Trophoblast cell (in vitro differentiated cells and primary cell): ENCODE data around the gene BATF.

ENCODE experiments used
- DNase-seq, 2 donors: peaks; one replicate each; pipeline ENCODE4 v3.0.0-alpha.2; 2016
- H2AFZ ChIP-seq: 2 replicates; pipeline ENCODE4 v1.6.1; 2013; ENCODE audit warnings: low read length, moderate library complexity, mild to moderate bottlenecking; ENCODE audit not compliant: insufficient read depth, poor library complexity
- H2AK5ac ChIP-seq: 2 replicates; pipeline ENCODE4 v1.6.1; 2013; ENCODE audit warnings: mild to moderate bottlenecking, low read length
- H2BK120ac ChIP-seq: 2 replicates; pipeline ENCODE4 v1.6.1; 2013; ENCODE audit warnings: low read length, mild to moderate bottlenecking, moderate library complexity; ENCODE audit not compliant: insufficient read depth, poor library complexity
- H2BK12ac ChIP-seq: 2 replicates; pipeline ENCODE4 v1.6.1; 2013; ENCODE audit warnings: mild to moderate bottlenecking, low read length, moderate library complexity
- H2BK5ac ChIP-seq: 2 replicates; pipeline ENCODE4 v1.6.1; 2013; ENCODE audit warnings: low read length, low read depth, moderate library complexity, mild to moderate bottlenecking; ENCODE audit not compliant: poor library complexity
- H3K14ac ChIP-seq: 2 replicates; pipeline ENCODE4 v1.6.1; 2013; ENCODE audit warnings: mild to moderate bottlenecking, low read length
- H3K18ac ChIP-seq: 2 replicates; pipeline ENCODE4 v1.6.1; 2013; ENCODE audit warnings: mild to moderate bottlenecking, low read length
- H3K23ac ChIP-seq: 2 replicates; pipeline ENCODE4 v1.6.1; 2013; ENCODE audit warnings: low read length
- H3K27ac ChIP-seq: 2 replicates; pipeline ENCODE4 v1.5.1; 2013; ENCODE audit warnings: low read depth, mild to moderate bottlenecking, inconsistent platforms, low read length, moderate library complexity
- H3K27me3 ChIP-seq: 2 replicates; pipeline ENCODE4 v1.6.1; 2013; ENCODE audit warnings: inconsistent platforms, mild to moderate bottlenecking, low read length, moderate library complexity; ENCODE audit not compliant: insufficient read depth
- H3K36me3 ChIP-seq, 2 experiments: 1 replicate in 1 of 2; 2 replicates in 1 of 2; pipeline ENCODE4 v1.6.1; 2013; ENCODE audit warnings: low read length in 2 of 2, mild to moderate bottlenecking in 2 of 2, moderate library complexity in 1 of 2; ENCODE audit not compliant: insufficient read depth in 2 of 2, control insufficient read depth in 1 of 2
- H3K4ac ChIP-seq: 2 replicates; pipeline ENCODE4 v1.6.1; 2013; ENCODE audit warnings: low read depth, mild to moderate bottlenecking, low read length, moderate library complexity
- H3K4me1 ChIP-seq, 2 experiments: 1 replicate in 1 of 2; 2 replicates in 1 of 2; pipeline ENCODE4 v1.6.1; 2013; ENCODE audit warnings: low read length in 2 of 2, mild to moderate bottlenecking in 2 of 2, moderate library complexity in 1 of 2; ENCODE audit not compliant: insufficient read depth in 2 of 2, control insufficient read depth in 1 of 2
- H3K4me2 ChIP-seq: 2 replicates; pipeline ENCODE4 v1.6.1; 2013; ENCODE audit warnings: inconsistent platforms, mild to moderate bottlenecking, low read length, moderate library complexity
- H3K4me3 ChIP-seq: 2 replicates; pipeline ENCODE4 v1.5.1; 2013; ENCODE audit warnings: mild to moderate bottlenecking, low read depth, low read length, inconsistent platforms
- H3K79me1 ChIP-seq: one replicate; pipeline ENCODE4 v1.6.1; 2013; ENCODE audit warnings: low read length
- H3K79me2 ChIP-seq: 2 replicates; pipeline ENCODE4 v1.6.1; 2013; ENCODE audit warnings: low read length, mild to moderate bottlenecking; ENCODE audit not compliant: control insufficient read depth, insufficient read depth, poor library complexity
- H3K9ac ChIP-seq: 2 replicates; pipeline ENCODE4 v1.6.1; 2013; ENCODE audit warnings: mild to moderate bottlenecking, low read length
- H3K9me3 ChIP-seq: 2 replicates; pipeline ENCODE4 v1.6.1; 2013; ENCODE audit warnings: low read depth, mild to moderate bottlenecking, control low read depth, inconsistent platforms, low read length; ENCODE audit not compliant: insufficient read depth
- H4K12ac ChIP-seq: 2 replicates; pipeline ENCODE4 v1.6.1; 2013; ENCODE audit warnings: low read depth, mild to moderate bottlenecking, low read length, moderate library complexity
- H4K8ac ChIP-seq: 2 replicates; pipeline ENCODE4 v1.6.1; 2013; ENCODE audit warnings: low read depth, mild to moderate bottlenecking, low read length, moderate library complexity
- H4K91ac ChIP-seq: one replicate; pipeline ENCODE4 v1.6.1; 2013; ENCODE audit warnings: low read depth, mild to moderate bottlenecking, low read length, moderate library complexity
- WGBS: extraction: QIAGEN DNeasy Blood & Tissue Kit; methylation state at CpG from one replicate; pipeline ENCODE4 v1.1.7; 2013; ENCODE audit warnings: missing lambda C conversion rate; ENCODE audit not compliant: insufficient read length, insufficient coverage; ENCODE audit errors: extremely low coverage; 5-methylcytosine and 5-hydroxymethylcytosine counted together

The BATF gene

DNA sequence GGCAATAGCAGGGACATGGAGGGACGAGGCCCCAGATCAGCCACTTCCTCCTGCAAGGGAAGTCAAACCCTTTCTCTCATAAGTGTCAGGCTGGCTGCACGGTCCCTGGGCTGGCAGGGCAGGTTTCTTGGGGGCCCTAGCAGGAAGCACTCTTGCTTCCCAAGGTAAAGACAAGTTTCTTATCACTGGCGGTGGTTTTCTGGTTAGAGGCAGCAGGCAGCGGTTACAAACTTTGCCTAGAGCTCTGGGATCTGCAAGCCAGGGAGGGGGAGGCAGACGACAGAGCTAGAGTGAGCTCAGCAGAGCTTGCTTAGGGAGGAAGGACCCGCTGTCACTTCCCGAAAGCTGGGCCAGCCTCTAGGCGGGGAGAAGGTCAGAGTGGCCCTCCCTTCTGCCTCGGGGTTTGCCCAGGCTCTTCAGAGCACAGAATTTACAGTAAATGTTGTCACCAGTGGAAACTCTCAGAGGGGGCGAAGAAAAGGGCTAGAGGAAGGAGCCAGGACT, 20.4 kb downstream of the BATF start:
- H3K4me2 ChIP-seq = no peak overlapping the region
- no peak overlapping the region for H3K4me3 ChIP-seq
- peak overlapping the region; percentile 61 for H3K14ac ChIP-seq
- H3K36me3 ChIP-seq = no peaks in the 10 kb centered on the region
- H2BK5ac ChIP-seq = no peak overlapping the region
- DNase-seq = peak; percentile 77 to 78
- H3K4me1 ChIP-seq = peaks cover 10 to 15% of the 10 kb centered on the region in 2 experiments
- H3K23ac ChIP-seq = no peak overlapping the region
- no peak overlapping the region for H3K4ac ChIP-seq
- H3K9ac ChIP-seq = no peak overlapping the region
- peak overlapping the region; percentile 52 for H4K8ac ChIP-seq
- peak overlapping the region; percentile 30 for H4K91ac ChIP-seq
- H2AK5ac ChIP-seq = no peak overlapping the region
- H3K27ac ChIP-seq = peak overlapping the region; percentile 46
- peaks cover 2% of the 10 kb centered on the region for H3K9me3 ChIP-seq
- peaks cover 5% of the 10 kb centered on the region for H3K79me1 ChIP-seq
- peak overlapping the region; percentile 59 for H2BK12ac ChIP-seq
- H2BK120ac ChIP-seq = peak overlapping the region; percentile 2
- peak overlapping the region; percentile 23 for H2AFZ ChIP-seq
- no peaks in the 10 kb centered on the region for H3K79me2 ChIP-seq
- WGBS = no CpG with 5 or more reads among the region's 10 CpGs
- H4K12ac ChIP-seq = no peak overlapping the region
- H3K18ac ChIP-seq = peak overlapping the region; percentile 44
- H3K27me3 ChIP-seq = no peaks in the 10 kb centered on the region

DNA sequence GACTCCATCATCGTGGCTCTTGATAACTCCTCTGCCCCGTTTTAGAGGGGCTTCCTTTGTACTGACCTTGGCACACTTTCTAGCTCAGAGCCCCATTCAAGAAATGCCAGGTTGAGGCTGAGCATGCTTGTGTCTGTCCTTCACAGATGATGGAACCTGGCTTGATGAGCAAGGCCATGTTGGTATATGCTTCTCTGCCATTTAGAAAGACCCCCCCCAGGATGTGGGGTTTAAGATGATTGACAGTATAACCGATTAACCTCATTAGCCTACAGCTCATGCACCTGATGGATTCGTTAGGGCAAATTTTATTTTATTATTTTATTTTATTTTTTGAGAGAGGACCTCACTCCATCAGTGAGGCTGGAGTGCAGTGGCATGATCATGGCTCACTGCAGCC, 21.0 kb downstream of the BATF start:
- H3K23ac ChIP-seq = no peak overlapping the region
- H3K4me1 ChIP-seq = peaks cover 10 to 15% of the 10 kb centered on the region in 2 experiments
- no peak overlapping the region for H3K4me2 ChIP-seq
- H3K9me3 ChIP-seq = peaks cover 5% of the 10 kb centered on the region
- H4K8ac ChIP-seq = peak overlapping the region; percentile 26
- H3K18ac ChIP-seq = no peak overlapping the region
- no peak overlapping the region for H2AFZ ChIP-seq
- no peak overlapping the region for H3K9ac ChIP-seq
- no peak overlapping the region for H3K4ac ChIP-seq
- H3K14ac ChIP-seq = peak overlapping the region; percentile 61
- no peaks in the 10 kb centered on the region for H3K79me2 ChIP-seq
- H3K36me3 ChIP-seq = no peaks in the 10 kb centered on the region
- H3K4me3 ChIP-seq = no peak overlapping the region
- H2BK120ac ChIP-seq = peak overlapping the region; percentile 7
- H3K27me3 ChIP-seq = no peaks in the 10 kb centered on the region
- H2AK5ac ChIP-seq = no peak overlapping the region
- no peak for DNase-seq
- peaks cover 5% of the 10 kb centered on the region for H3K79me1 ChIP-seq
- peak overlapping the region; percentile 59 for H2BK12ac ChIP-seq
- no peak overlapping the region for H4K12ac ChIP-seq
- H4K91ac ChIP-seq = peak overlapping the region; percentile 30
- peak overlapping the region; percentile 46 for H3K27ac ChIP-seq
- H2BK5ac ChIP-seq = no peak overlapping the region
- no CpG with 5 or more reads among the region's 4 CpGs for WGBS

DNA sequence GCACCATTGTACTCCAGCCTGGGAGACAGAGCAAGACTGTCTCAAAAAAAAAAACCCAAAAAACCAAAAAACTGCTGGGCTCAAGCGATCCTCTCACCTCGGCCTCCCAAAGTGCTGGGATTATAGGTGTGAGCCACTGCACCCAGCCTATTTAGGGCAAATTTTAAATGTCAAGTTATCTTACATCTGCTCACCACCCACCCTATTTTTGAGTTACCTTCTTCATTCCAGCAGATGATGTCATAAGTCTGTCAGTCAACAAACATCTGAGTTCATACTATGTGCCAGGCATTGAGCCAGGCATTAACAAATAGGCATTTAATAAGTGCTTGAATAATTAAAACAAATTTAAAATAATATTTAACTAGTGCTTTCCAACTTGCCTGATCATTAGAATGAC, 21.5 kb downstream of the BATF start:
- no peak overlapping the region for H3K14ac ChIP-seq
- no peaks in the 10 kb centered on the region for H3K36me3 ChIP-seq
- H3K23ac ChIP-seq = no peak overlapping the region
- no peak overlapping the region for H4K8ac ChIP-seq
- H3K4me3 ChIP-seq = no peak overlapping the region
- H3K9ac ChIP-seq = no peak overlapping the region
- H2AK5ac ChIP-seq = no peak overlapping the region
- peaks cover 10 to 15% of the 10 kb centered on the region in 2 experiments for H3K4me1 ChIP-seq
- no peaks in the 10 kb centered on the region for H3K79me2 ChIP-seq
- no peak overlapping the region for H2AFZ ChIP-seq
- H2BK12ac ChIP-seq = no peak overlapping the region
- H3K4me2 ChIP-seq = no peak overlapping the region
- H3K9me3 ChIP-seq = peaks cover 5% of the 10 kb centered on the region
- H4K12ac ChIP-seq = no peak overlapping the region
- peaks cover 5% of the 10 kb centered on the region for H3K79me1 ChIP-seq
- H3K18ac ChIP-seq = no peak overlapping the region
- DNase-seq = peak in 1 of 2 donors; percentile 30
- no peak overlapping the region for H2BK5ac ChIP-seq
- no peak overlapping the region for H2BK120ac ChIP-seq
- H3K27me3 ChIP-seq = no peaks in the 10 kb centered on the region
- no peak overlapping the region for H3K4ac ChIP-seq
- no peak overlapping the region for H4K91ac ChIP-seq
- no peak overlapping the region for H3K27ac ChIP-seq
- WGBS = no CpG with 5 or more reads among the region's 2 CpGs

DNA sequence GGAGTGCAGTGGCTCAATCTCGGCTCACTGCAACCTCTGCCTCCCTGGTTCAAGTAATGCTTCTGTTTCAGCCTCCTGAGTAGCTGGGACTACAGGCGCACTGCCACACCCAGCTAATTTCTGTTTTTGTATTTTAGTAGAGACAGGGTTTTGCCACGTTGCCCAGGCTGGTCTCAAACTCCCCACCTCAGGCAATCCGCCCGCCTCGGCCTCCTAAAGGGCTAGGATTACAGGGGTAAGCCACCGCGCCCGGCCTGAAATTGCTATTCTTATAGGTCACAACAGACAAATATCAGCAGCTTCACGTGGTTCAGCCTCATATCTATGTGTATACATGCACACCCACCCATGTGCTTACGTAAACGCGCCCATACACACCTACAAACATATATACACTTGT, 23.6 kb downstream of the BATF start:
- no peak for DNase-seq
- Histone ChIP-seq H3K27ac (no peak overlapping the region), H3K14ac (no peak overlapping the region), H3K36me3 (no peaks in the 10 kb centered on the region), H2BK120ac (no peak overlapping the region), H3K23ac (no peak overlapping the region), H2AFZ (no peak overlapping the region), H3K27me3 (no peaks in the 10 kb centered on the region), H4K91ac (no peak overlapping the region), H3K79me2 (no peaks in the 10 kb centered on the region), H3K9ac (no peak overlapping the region), H3K4ac (no peak overlapping the region), H2BK12ac (no peak overlapping the region), H3K79me1 (peaks cover 5% of the 10 kb centered on the region), H4K12ac (no peak overlapping the region), H3K4me1 (peaks cover 13 to 15% of the 10 kb centered on the region in 2 experiments), H4K8ac (no peak overlapping the region), H3K18ac (no peak overlapping the region), H3K4me2 (no peak overlapping the region), H3K4me3 (no peak overlapping the region), H3K9me3 (peaks cover 5% of the 10 kb centered on the region), H2BK5ac (no peak overlapping the region), H2AK5ac (peak overlapping the region; percentile 75)
- WGBS = no CpG with 5 or more reads among the region's 13 CpGs
